ENCODE data around the gene DBH.

The DBH gene

DNA sequence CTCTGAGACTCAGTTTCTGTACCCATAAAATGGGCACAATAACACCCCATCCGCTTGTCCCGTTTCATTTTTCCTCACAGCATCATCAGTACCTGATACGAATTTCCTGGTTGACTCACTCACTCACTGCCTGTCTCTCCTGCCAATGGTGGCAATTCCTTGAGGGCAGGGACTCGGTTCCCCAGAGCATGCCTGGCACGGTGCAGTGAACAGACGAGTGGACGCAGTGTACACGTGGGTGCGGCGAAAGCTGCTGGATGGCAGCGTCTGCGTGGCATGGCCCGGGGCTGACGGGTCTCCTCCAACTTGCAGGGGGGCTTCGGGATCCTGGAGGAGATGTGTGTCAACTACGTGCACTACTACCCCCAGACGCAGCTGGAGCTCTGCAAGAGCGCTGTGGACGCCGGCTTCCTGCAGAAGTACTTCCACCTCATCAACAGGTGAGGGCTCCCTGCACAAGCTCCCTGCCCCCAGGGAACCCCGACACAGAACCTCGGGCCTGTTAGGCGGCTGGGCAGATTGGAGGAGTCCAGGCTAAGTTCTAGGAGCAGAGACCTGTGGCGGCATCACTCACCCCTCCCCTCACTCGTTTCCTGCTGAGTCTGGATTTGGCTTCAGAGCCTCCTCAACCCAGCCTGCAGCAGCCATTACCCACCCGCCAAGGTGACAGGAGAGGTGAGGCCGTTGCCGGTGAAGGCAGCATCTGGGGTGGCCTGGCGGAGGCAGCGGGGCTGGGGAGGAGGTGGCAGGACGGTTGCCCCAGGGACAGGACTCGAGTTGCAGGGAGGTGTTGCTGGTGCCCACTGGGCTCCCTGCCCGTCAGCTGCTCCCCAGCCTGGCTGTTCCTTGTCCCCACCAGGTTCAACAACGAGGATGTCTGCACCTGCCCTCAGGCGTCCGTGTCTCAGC lies 20.3 kb downstream of the DBH start:
- intact Hi-C loops (cut with DNase I) = no loop called here
- no peak for DNase-seq

- intact Hi-C loops (cut with DNase I) = no loop called here
Measured at GRCh38 chr9:133657120-133657661, 21.0 kb downstream of the DBH start.

DNA sequence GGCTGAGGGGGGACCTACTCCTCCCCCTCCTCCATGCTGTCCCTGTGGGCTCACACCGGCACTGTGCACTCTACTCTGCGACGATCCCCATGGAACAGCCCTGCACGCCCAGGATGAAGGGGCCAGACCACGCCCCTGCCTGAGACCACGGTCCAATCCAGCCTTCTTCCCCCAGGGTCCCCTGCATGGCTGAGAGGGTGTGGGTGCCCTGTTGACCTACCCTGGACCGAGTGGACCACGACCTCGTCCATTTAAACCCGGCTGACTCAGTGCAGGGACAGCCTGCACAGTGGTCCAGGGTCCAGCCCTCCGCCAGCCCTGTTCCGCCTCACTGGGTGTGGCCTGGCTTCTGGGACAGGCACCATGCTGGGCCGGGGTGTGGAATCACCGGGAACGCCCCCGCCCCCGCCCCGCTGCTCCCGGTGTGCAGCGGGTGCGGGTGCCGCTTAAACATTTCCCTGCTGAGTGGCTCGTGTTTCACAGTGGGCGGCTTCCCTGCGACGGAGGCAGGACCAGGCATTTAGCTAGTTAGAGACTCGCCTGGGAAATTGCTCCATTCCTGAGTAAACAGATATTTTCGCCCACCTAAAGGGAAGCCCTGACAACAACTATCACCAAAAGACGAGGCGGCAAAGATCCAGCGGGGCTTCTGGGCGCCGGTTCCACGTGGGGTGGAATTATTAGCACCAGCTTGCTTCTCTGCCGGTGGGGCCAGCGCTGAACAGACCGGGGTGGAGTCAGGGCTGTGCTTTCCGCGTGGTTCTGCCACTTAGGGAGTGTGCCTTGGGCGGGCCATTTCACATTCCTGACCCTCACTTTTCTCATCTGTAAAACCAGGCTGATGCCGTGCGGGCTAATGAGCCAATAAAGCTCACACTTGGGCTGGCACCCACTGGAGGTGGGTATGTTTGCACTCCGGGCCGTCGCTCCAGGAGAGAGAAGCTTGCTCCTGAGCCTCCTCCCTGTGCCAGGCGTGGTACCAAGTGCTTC lies 22.6 kb downstream of the DBH start:
- peak in 39 of 42 donors; percentile 22 to 83 (median 53) for DNase-seq
- intact Hi-C loops (cut with DNase I) = no loop called here

More at GRCh38 chr9:133657120-133657661, 21.0 kb downstream of the DBH start:
- DNase-seq = peak in 23 of 42 donors; percentile 9 to 79 (median 36)

GRCh38 chr9:133659516-133659915 lies 23.4 kb downstream of the DBH start:
- no peak for DNase-seq
- intact Hi-C loops (cut with DNase I) = no loop called here

DNA sequence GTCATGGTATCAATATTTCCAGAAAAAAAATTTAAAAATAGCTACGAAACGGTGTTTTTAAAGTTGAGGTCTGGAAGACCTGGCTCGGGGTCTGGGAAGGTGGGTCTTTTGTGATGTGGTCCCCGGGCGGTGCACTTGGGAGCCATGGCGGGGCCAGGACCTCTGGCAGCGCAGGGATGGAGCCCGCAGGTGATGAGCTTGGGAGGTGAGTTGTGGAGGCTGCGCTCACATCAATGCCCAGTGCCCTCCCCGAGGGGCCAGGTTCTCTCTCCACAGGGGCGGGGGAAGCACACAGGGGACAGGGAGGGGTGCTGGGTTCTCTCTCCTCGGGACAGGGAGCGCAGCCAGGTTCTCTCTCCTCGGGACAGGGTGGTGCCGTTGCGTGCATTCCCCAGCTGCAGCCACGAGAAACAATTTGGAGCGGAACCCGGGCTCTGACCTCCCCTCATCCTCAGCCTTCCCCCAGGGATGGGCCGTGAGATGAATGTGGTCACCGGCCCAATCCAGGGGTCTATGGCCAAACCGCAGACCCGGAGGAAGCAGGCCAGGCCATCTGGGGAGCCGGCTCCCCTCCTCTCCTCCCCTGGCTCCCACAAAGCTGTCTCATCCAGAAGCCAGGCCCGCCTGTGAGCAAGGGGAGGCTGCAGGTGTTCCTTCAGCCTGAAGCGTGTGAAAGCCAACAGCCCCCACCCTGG lies 25.8 kb downstream of the DBH start:
- no peak for DNase-seq
- intact Hi-C loops (cut with DNase I) = no loop called here

DNA sequence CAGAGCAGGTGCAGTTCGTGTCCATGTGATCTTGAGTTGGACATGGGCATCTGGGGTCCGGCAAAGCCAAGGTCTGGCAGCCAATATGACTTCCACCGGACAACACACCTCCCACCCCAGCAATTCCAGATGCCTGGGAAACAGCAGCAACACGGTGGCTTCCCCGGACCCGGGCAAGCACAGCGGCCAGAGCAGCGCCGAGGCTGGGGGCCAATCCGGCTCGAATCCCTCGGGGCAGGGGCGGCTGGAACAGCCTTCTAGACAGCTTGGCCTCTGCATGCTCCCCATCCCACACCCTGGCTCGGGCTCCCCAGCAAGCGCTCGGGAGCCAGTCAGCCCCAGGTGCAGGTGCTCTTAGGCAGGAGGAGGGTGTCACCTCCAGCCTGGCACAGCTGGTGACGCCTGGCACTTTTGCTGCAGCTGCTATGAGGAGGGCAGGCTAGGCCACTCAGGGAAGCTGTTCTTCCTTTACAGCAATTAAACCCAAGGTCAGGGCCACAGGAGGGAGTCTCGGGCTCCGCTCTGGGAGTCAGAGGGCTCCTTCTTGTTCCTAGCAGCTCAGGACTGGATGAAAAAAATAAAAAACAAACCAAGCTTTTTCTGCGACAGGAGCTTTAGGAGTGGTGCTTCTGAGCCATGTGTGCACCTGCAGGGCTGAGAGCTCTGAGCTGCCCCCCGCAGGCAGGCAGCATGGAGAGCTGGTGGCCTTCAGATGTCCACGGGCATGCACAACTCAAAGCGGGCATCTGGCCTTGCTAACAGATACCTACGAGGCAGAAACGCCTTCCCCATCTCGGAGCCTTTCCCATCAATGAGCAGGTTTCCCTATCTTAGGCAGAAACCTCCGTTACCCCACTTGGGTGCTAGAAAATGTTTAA lies 28.2 kb downstream of the DBH start:
- intact Hi-C loops (cut with DNase I) = no loop called here
- no peak for DNase-seq

GRCh38 chr9:133665096-133665495 lies 28.9 kb downstream of the DBH start:
- no peak for DNase-seq
- intact Hi-C loops (cut with DNase I) = no loop called here

GRCh38 chr9:133665535-133665934 lies 29.4 kb downstream of the DBH start:
- intact Hi-C loops (cut with DNase I) = no loop called here
- no peak for DNase-seq

DNA sequence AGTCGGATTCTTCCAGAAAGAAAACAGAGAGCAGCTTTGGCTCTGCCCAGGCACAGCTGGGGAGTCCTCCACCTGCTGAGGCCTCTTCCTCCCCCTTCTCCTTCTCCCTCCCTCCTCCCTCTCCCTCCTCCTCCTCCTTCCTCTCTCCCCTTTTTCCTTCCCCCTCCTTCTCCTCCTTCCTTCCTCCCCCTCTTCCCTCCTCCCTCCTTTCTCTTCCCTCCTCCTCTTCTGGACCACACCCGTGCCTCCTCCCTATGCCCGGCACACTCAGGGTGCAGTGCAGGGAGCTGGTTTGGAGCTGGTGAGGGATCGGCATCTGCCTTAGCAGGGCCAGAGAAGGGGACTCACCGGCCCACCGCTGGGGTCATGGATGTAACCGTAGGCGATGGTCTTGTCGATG lies 30.2 kb downstream of the DBH start:
- no peak for DNase-seq
- intact Hi-C loops (cut with DNase I) = no loop called here

GRCh38 chr9:133666845-133667244 lies 30.7 kb downstream of the DBH start:
- intact Hi-C loops (cut with DNase I) = no loop called here
- DNase-seq = no peak

DNA sequence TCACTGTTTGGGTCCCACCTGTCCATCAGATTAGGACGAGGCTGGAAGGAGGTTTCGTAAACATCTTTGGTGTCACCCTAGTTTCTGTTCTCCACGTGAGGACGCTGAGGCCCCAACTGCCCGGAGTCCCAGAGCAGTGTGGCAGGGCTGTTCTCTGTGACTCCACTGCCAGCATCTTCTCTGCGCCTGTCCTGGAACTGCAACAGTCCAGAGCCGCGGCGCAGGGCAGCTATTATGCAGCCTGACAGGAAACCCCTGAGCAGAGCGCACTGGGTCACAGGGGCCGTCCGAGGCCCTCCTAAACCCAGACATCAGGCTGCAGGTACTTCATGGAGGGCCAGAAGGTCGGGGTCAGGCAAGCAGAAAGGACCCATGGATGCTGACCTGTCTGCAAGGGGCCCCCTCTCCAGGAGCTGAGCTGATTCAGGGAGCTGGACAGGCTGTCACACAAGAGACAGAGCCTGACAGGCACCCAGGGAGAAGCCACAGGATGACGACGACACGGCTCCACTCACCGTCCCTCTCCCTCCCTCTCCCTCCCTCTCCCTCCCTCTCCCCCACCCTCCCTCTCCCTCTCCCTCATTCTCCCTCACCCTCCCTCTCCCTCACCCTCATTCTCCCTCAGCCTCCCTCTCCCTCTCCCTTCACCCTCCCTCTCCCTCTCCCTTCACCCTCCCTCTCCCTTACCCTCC lies 31.7 kb downstream of the DBH start:
- no peak for DNase-seq
- intact Hi-C loops (cut with DNase I) = no loop called here

DNA sequence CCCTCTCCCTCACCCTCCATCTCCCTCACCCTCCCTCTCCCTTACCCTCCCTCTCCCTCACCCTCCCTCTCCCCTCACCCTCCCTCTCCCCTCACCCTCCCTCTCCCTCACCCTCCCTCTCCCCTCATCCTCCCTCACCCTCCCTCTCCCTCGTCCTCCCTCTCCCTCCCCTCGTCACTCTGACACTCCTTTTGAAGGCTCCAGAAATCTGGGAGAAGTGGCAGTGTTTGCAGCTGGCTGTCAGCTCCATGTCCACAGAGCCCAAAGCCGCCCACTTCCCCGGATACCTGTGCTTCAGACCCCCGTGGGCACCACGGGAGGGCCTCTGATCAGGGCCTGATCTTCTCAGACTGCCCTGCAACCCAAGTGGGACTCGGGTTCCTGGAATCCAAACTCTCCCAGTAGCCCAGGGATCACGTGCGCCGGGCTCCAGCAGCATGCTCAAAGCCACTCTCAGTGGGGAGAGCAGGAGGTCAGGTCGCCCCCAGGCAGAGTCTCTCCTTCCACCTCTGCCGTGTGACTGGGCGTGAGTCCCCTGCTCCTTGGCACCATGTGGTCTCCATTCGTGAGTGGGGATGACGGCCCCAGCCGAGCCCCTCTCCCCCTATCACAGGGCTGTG lies 33.1 kb downstream of the DBH start:
- DNase-seq = no peak
- intact Hi-C loops (cut with DNase I) = no loop called here

GRCh38 chr9:133670466-133670865 lies 34.3 kb downstream of the DBH start:
- intact Hi-C loops (cut with DNase I) = no loop called here
- no peak for DNase-seq

DNA sequence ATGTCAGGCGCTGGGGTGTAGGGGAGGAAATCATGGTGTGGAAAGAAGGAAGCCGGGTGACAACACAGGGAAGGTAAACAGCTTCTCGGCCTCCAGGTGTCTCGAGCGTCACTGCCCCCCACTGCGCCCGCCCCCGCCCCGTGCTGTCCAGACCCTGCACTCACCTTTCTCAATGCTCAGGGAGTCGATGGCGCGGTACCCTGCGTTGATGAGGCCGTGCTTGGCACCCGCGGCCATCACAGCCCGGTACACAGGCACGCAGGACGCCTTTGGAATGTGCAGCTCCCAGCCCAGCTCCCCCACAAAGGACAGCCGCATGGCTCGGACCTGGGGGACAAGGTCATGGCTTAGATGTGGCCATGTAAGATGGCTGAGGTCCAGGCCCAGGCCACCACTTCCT lies 35.2 kb downstream of the DBH start:
- intact Hi-C loops (cut with DNase I) = no loop called here
- no peak for DNase-seq

DNA sequence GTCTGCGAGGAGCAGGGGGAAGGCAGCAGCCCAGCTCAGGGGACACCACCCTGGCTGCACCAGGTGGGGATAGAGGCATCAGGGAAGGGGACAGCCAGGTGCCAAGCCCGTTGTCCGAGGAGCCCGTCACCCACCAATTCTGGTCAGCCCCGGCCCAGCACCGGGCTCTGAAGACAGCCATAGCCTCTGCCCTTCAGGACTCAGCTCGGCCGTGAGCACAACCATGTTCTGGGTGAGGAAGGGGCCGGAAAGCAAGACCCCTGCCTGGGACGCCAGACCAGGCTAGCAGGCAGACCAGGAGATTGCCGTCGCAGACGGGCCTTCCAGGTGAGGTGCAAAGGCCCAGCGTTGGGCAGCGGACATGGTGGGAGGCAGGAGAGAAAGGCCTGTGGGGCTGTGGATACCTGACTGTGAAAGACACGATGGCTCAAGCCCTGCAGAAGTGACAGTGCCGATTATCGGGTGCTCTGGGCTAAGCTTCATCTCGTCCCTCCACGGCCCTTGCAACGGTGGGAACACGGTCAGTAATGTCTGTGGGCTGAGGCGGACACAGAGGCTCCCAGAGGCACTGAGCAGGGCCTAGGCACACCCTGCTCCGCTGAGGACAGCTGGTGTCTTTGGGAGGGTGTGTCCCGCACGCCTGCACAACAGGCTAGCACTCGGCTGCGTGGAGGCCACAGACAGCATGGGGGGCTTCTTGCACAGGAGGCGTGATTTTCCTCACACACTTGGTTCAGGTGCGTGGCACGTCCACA lies 36.5 kb downstream of the DBH start:
- no peak for DNase-seq
- intact Hi-C loops (cut with DNase I) = no loop called here

DNA sequence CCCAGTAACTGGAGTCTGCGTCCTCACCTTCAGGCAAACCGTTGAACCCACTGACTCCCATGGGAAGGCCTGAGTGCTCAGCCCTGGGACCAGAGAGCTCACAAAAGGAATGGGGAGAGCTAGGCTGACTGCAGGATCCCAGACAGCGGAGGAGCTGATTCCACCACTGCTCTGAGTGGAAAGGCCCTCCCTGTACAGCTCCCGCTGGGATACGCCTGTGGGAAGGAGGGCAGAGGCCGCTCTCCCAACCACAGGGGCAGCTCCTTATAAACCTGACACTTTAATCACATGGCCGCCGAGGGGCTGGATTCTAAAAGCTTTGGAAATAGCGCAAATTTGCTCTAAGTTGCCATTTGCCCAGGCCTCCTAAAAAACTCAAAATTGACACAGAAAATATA lies 37.1 kb downstream of the DBH start:
- DNase-seq = no peak
- intact Hi-C loops (cut with DNase I) = no loop called here

All from head of caudate nucleus (tissue), 42 donors.